ENCODE data around the gene KIR3DL1. TPM values are rescaled to one million over a fixed set of nuclear protein-coding genes. Genes with fewer than 3 reads are reported as not detected.
"Not testable (repeated sequence)": the region's sequence is repeated elsewhere in the genome, so short reads cannot be mapped to it uniquely, and the experiment has no call there.

The KIR3DL1 gene
- total RNA-seq (under 1 TPM in 3 of 9 donors, not detected in 6; 0.16 to 0.83 (median 0.19) TPM), polyA plus RNA-seq (not detected)
- long read RNA-seq, donor 1, partial matches to known transcripts = 0 of 1 reads
- long read RNA-seq, donor 1, other reads (novel, unspliced or antisense) = 1 of 1 reads
- long read RNA-seq, donor 2 = 0 reads
- long read RNA-seq, donor 3 = 0 reads

DNA sequence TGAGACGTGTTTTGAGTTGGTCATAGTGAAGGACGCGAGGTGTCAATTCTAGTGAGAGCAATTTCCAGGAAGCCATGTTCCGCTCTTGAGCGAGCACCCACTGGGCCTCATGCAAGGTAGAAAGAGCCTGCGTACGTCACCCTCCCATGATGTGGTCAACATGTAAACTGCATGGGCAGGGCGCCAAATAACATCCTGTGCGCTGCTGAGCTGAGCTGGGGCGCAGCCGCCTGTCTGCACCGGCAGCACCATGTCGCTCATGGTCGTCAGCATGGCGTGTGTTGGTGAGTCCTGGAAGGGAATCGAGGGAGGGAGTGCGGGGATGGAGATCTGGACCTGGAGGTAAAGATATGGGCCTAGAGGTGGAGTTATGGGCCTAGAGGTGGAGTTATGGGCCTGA lies at the start of gene KIR3DL1:
Gene KIR3DL1 (plus strand): TSS at position 218 of the 400 bp plus-strand sequence.
- H3K36me3 ChIP-seq; H3K4me3 ChIP-seq; intact Hi-C loops (cut with DNase I); DNase-seq; H3K27me3 ChIP-seq; H3K27ac ChIP-seq; H3K4me1 ChIP-seq; ATAC-seq: not testable (repeated sequence)
- 83 to 91% (median 84%) methylated on average over 17 of the region's 17 CpGs for WGBS, 4 donors
- peaks cover 0 to 13% (median 2%) of the 10 kb centered on the region in 12 donors for H3K9me3 ChIP-seq

DNA sequence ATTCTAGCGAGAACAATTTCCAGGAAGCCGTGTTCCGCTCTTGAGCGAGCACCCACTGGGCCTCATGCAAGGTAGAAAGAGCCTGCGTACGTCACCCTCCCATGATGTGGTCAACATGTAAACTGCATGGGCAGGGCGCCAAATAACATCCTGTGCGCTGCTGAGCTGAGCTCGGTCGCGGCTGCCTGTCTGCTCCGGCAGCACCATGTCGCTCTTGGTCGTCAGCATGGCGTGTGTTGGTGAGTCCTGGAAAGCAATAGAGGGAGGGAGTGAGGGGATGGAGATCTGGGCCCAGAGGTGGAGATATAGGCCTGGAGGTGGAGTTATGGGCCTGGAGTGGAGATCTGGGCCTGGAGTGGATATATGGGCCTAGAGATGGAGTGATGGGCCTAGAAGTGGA lies 46.6 kb upstream of the KIR3DL1 start, which contains the start of gene KIR2DL1:
Gene KIR2DL1 (plus strand): TSS at position 148 of the 400 bp plus-strand sequence. CDS start 58 bp downstream, at position 206.
- not testable (repeated sequence) for H3K9me3 ChIP-seq, H3K4me3 ChIP-seq, ATAC-seq, H3K4me1 ChIP-seq, H3K36me3 ChIP-seq, H3K27ac ChIP-seq, DNase-seq, H3K27me3 ChIP-seq
- WGBS, 4 donors = 90 to 95% (median 91%) methylated on average over 15 of the region's 15 CpGs
- intact Hi-C loops (cut with DNase I) = loop anchor here in 2 of 10 donors (5.0 kb wide), 1 partner anchor 78 kb away; no protein-coding TSS in a partner anchor

DNA sequence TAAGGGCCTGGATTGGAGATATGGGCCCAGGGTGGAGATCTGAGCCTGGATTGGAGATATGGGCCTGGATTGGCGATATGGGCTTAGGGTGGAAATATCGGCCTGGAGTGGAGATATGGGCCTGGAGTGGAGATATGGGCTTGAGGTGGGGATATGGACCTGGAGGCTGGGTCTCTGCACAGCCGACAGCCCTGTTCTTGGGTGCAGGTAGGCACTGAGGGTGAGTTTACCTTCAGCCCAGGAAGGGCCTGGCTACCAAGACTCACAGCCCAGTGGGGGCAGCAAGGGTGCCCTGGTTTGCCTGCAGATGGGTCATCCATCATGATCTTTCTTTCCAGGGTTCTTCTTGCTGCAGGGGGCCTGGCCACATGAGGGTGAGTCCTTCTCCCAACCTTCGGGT lies 45.8 kb upstream of the KIR3DL1 start:
- intact Hi-C loops (cut with DNase I) = loop anchor here in 2 of 10 donors (5.0 kb wide), 1 partner anchor 77 kb away; no protein-coding TSS in a partner anchor
- H3K27me3 ChIP-seq, H3K27ac ChIP-seq, H3K4me3 ChIP-seq, H3K36me3 ChIP-seq, DNase-seq, H3K9me3 ChIP-seq, ATAC-seq, H3K4me1 ChIP-seq: not testable (repeated sequence)
- 64 to 86% (median 77%) methylated on average over 4 of the region's 4 CpGs for WGBS, 4 donors

DNA sequence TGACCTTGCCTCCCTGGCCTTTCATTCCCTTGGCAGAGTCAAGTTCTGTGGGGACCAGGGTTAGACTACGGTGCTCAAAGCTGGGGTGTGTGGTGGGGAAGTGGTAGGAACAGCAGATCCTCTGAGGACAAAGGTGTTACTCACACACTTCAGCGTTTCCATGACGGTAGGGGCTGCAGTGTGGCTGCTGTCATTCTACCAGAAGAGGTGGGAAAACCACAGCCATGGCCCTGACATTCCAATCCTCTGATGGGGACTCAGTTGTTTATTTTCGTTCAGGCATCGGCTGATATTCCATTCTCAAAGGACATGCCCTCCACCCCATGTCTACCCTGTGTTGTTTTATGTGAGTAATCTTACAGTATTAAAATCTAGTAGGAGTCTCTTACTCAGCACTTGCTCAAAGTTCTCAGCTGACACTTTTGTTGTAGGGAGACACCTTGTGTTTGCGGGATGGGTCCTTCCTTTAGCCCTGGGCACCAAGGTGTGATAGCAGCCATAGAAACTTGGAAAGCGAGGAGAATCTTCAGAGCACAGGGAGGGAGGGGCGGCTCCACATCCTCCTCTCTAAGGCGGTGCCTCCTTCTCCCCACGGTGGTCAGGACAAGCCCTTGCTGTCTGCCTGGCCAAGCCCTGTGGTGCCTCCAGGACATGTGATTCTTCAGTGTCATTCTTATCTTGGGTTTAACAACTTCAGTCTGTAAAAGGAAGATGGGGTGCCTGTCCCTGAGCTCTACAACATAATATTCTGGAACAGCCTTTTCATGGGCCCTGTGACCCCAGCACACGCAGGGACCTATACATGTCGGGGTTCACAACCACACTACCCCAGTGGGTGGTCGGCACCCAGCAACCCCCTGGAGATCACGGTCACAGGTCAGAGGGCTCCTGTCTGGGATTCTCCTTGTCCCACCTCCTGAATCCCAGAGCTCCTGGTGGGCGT lies 45.0 kb upstream of the KIR3DL1 start:
- intact Hi-C loops (cut with DNase I) = loop anchor here in 2 of 10 donors (5.0 kb wide), 1 partner anchor 76 kb away; no protein-coding TSS in a partner anchor
- not testable (repeated sequence) for H3K27me3 ChIP-seq, H3K9me3 ChIP-seq, H3K4me3 ChIP-seq, H3K36me3 ChIP-seq, DNase-seq, ATAC-seq, H3K4me1 ChIP-seq, H3K27ac ChIP-seq
- WGBS, 4 donors = 60 to 80% (median 68%) methylated on average over 11 to 14 of the region's 15 CpGs

DNA sequence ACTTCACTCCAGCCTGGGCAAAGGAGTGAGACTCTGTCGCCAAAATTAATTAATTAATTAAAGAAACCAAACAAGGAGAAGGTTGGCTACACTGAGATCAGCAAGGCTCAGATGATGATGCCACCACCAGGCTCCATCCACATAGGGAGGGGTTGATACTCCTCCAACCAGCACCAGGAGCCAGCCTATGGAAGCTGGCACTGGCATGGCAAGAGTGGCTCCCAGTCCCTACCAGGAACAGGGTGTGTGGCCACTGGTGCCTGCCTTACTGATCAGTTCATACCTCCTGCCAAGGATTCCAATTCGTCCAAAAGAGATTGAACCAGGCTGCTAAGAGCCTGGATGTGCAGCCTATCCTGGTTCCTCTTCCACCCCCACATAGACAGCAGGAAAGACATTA lies 43.6 kb upstream of the KIR3DL1 start:
- intact Hi-C loops (cut with DNase I) = loop anchor here in 2 of 10 donors (5.0 kb wide), 1 partner anchor 75 kb away; no protein-coding TSS in a partner anchor
- H3K9me3 ChIP-seq, H3K27ac ChIP-seq, H3K27me3 ChIP-seq, H3K4me1 ChIP-seq, DNase-seq, H3K4me3 ChIP-seq, H3K36me3 ChIP-seq, ATAC-seq: not testable (repeated sequence)
- WGBS, 4 donors = 32 to 60% (median 37%) methylated on average over 2 of the region's 2 CpGs

DNA sequence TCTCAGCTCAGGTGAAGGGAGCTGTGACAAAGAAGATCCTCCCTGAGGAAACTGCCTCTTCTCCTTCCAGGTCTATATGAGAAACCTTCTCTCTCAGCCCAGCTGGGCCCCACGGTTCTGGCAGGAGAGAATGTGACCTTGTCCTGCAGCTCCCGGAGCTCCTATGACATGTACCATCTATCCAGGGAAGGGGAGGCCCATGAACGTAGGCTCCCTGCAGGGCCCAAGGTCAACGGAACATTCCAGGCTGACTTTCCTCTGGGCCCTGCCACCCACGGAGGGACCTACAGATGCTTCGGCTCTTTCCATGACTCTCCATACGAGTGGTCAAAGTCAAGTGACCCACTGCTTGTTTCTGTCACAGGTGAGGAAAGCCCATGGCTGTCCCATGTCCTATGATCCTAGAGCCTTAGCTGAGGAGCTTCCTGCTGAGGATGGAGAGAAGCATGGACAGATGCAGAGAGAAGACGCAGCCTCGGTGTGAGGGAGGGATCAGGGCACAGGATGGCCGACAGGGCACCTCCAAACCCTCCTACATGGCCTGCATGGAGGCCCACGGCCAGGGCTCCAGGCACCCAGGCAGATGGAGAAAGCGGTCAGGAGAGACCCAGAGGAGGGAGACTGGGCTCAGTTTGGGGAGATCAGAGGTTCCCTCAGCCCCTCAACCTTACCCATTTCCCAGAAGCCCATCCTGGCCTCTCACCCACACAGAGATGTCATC lies 41.0 kb upstream of the KIR3DL1 start:
- intact Hi-C loops (cut with DNase I); DNase-seq; H3K27me3 ChIP-seq; H3K9me3 ChIP-seq; H3K27ac ChIP-seq; ATAC-seq; H3K4me3 ChIP-seq; H3K4me1 ChIP-seq; H3K36me3 ChIP-seq: not testable (repeated sequence)
- 64 to 75% (median 69%) methylated on average over 12 of the region's 12 CpGs for WGBS, 4 donors

DNA sequence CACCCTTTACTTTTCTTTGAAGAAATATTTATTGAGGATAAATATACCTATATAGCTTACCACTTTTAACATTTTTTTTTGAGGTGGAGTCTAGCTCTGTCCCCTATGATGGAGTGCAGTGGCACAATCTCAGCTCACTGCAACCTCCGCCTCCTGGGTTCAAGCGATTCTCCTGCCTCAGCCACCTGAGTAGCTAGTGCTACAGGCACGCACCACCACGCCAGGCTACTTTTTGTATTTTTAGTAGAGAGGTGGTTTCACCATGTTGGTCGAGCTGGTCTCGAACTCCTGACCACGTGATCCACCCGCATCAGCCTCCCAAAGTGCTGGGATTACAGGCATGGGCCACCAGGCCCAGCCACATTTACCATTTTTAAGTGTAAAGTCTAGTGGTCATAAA lies 40.4 kb upstream of the KIR3DL1 start:
- H3K27me3 ChIP-seq; H3K9me3 ChIP-seq; intact Hi-C loops (cut with DNase I); H3K4me1 ChIP-seq; H3K4me3 ChIP-seq; H3K36me3 ChIP-seq; DNase-seq; H3K27ac ChIP-seq; ATAC-seq: not testable (repeated sequence)
- 59 to 78% (median 66%) methylated on average over 8 of the region's 8 CpGs for WGBS, 4 donors

DNA sequence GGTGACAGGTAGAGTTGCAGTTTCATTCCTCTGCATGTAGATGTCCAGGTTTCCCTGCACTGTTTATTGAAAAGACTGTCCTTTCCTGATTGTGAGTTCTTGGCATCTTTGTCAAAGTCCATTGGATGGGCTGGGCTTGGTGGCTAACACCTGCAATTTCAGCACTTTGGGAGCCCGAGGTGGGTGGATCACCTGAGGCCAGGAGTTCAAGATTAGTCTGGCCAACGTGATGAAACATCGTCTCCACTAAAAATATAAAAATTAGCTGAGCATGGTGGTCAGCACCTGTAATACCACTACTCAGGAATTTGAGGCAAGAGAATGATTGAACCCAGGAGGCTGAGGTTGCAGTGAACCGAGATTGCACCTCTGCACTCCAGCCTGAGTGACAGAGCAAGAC lies 38.4 kb upstream of the KIR3DL1 start:
- H3K27me3 ChIP-seq; intact Hi-C loops (cut with DNase I); H3K4me1 ChIP-seq; H3K9me3 ChIP-seq; H3K27ac ChIP-seq; ATAC-seq; DNase-seq; H3K4me3 ChIP-seq; H3K36me3 ChIP-seq: not testable (repeated sequence)
- 35 to 69% (median 54%) methylated on average over 3 to 4 of the region's 4 CpGs for WGBS, 4 donors

DNA sequence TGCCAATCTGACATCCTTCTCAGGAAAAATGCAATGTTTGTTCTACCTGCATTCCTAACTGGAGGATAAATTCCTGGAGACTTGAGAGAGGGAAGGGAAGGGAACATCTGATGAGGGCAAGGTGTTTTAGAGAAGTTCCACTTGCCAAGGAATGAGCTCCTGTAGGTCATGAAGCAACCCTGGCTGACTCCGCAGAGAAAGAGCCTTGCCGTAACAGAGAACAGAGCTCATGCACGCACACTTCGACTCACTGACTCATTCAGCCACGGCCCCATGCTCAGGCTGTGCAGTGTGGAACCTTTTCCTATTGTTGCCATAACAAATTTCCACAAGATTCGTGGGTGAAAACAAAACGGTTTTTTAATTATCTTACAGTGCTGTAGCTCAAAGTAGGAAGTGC lies 37.4 kb upstream of the KIR3DL1 start:
- H3K27me3 ChIP-seq; intact Hi-C loops (cut with DNase I); DNase-seq; ATAC-seq; H3K36me3 ChIP-seq; H3K9me3 ChIP-seq; H3K4me3 ChIP-seq; H3K4me1 ChIP-seq; H3K27ac ChIP-seq: not testable (repeated sequence)
- 11 to 69% (median 59%) methylated on average over 2 to 7 of the region's 7 CpGs for WGBS, 4 donors

DNA sequence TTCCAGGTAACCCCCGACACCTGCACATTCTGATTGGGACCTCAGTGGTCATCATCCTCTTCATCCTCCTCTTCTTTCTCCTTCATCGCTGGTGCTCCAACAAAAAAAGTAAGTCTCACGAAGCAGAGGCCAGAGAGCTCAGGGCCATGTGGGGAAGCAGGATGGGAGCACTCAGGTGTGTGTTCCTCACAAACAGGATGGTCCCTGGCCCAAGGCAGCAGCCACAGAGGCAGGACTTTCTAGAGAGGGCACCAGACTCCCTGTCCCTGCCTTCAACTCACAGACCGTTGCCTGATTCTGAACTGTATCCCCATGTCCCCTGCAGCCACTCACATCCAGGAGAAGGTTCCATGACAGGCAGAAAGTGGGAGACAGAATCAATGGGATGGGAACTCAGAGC lies 33.4 kb upstream of the KIR3DL1 start:
- H3K4me1 ChIP-seq; H3K36me3 ChIP-seq; ATAC-seq; H3K4me3 ChIP-seq; H3K9me3 ChIP-seq; H3K27me3 ChIP-seq; H3K27ac ChIP-seq; DNase-seq; intact Hi-C loops (cut with DNase I): not testable (repeated sequence)
- WGBS, 4 donors = 56 to 69% (median 63%) methylated on average over 4 of the region's 4 CpGs

All from heart left ventricle (tissue), 16 donors.